ENCODE data around the gene SLC35A3. TPM values are rescaled to one million over a fixed set of nuclear protein-coding genes. Genes with fewer than 3 reads are reported as not detected.

Gene SLC35A3
- polyA plus RNA-seq, 6 donors from 2014 or later = 5.1 to 17.4 (median 12.0) TPM

DNA sequence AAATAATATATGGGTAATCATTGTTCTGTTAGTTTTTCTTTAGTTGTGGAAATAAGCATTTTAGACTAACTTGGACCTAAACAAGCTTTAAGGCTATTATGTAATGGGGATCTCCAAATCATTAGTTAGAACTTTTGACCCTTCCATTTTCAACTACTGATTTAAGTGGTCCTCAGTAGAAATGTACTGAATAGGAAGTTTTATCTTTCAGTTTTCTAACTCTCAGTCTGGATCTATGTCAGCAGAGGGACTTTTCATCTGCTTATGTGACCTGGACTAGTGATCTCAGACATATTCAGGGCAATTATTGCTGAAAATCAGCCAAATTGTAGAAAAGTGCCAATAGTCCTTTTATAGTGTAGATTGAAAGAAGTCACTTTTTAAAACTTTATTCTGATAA is 106.9 kb downstream of the SLC35A3 start:
- no peak for ATAC-seq (ENCODE audit: low read depth in 2 of 2)
- no peaks in the 10 kb centered on the region for H3K9me3 Mint-ChIP-seq
- peaks cover 0 to 5% (median 4%) of the 10 kb centered on the region in 3 donors for H3K4me1 Mint-ChIP-seq
- DNase-seq = no peak
- H3K27me3 Mint-ChIP-seq = no peaks in the 10 kb centered on the region
- no peak overlapping the region for H3K4me3 Mint-ChIP-seq
- peak overlapping the region in 2 of 6 donors; percentile 20 to 53 for H3K27ac Mint-ChIP-seq
- H3K36me3 Mint-ChIP-seq = peaks cover 13 to 15% of the 10 kb centered on the region in 2 donors

DNA sequence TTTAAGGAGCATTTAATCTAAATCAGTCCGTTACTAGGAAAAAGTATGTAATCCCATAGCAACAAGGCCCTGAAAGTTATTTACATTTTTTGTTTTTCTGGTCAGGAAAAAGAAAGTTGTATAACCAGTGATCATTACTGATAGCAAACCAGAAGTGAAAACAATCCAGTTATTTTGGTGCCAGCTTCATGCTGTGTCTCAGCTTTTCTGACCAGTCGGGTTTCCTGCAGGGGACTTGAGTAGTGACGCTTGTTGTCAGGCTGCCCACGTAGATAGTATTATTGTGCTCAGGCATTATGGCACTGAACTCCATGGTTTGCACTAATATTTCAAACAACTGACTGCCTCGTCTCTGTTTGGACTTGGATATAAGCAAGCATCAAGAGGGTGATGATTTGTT is 107.7 kb downstream of the SLC35A3 start:
- Mint-ChIP-seq H3K4me3 (no peak overlapping the region), H3K36me3 (peaks cover 11 to 14% of the 10 kb centered on the region in 2 donors), H3K9me3 (no peaks in the 10 kb centered on the region), H3K27ac (peak overlapping the region in 2 of 6 donors; percentile 12 to 49), H3K4me1 (peaks cover 0 to 5% (median 4%) of the 10 kb centered on the region in 3 donors), H3K27me3 (no peaks in the 10 kb centered on the region)
- no peak for DNase-seq
- no peak for ATAC-seq (ENCODE audit: low read depth in 2 of 2)

DNA sequence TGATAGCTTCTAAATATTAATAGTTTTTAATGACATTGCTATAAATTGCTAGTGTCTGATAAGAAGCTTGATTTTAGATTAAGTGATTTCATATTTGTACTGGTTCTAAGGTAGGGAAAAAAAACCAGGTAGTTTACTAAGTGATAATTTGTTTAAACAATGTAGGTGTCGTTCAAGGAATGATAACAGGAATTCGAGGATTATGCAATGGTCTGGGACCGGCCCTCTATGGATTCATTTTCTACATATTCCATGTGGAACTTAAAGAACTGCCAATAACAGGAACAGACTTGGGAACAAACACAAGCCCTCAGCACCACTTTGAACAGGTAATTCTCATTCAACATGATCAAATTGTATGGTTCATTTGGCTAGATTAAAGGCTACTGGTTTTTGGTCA is 110.5 kb downstream of the SLC35A3 start:
- Mint-ChIP-seq H3K4me3 (no peak overlapping the region), H3K27ac (no peak overlapping the region), H3K9me3 (no peaks in the 10 kb centered on the region), H3K36me3 (peaks cover 0 to 4% of the 10 kb centered on the region in 2 donors), H3K4me1 (no peaks in the 10 kb centered on the region), H3K27me3 (no peaks in the 10 kb centered on the region)
- ATAC-seq (ENCODE audit: low read depth in 2 of 2) (no peak), DNase-seq (no peak)

Other genes with a start within 250 kb of the SLC35A3 start
- 1 to 10 TPM in 1 of 6 donors, under 1 TPM in 2, not detected in 3; 0.11 to 1.5 (median 0.13) TPM for gene FRRS1, start 203.4 kb upstream of the SLC35A3 start, polyA plus RNA-seq (ENCODE audit: low read depth in 6 of 6)
- gene AGL, start 119.6 kb upstream of the SLC35A3 start, polyA plus RNA-seq (ENCODE audit: low read depth in 6 of 6) = 10 to 100 TPM in 3 of 6 donors, 1 to 10 TPM in 3; 6.9 to 12.7 (median 9.7) TPM
- 1 to 10 TPM; 2.4 to 4.0 (median 3.0) TPM for gene SASS6, start 162.9 kb downstream of the SLC35A3 start, polyA plus RNA-seq (ENCODE audit: low read depth in 6 of 6)
- 10 to 100 TPM in 5 of 6 donors, 1 to 10 TPM in 1; 4.1 to 17.8 (median 13.4) TPM for gene TRMT13, start 163.2 kb downstream of the SLC35A3 start, polyA plus RNA-seq (ENCODE audit: low read depth in 6 of 6)
- gene LRRC39, start 208.3 kb downstream of the SLC35A3 start, polyA plus RNA-seq (ENCODE audit: low read depth in 6 of 6) = under 1 TPM in 1 of 6 donors, not detected in 5; 0.69 TPM

Data from naive B cell (primary cell).